Progenitor cell of endocrine pancreas (in vitro differentiated cells): Measurements from ENCODE around the gene DARS1. TPM values are rescaled to one million over a fixed set of nuclear protein-coding genes. Genes with fewer than 3 reads are reported as not detected.

Source experiments
- DNase-seq: peaks from one replicate; pipeline ENCODE4 v3.0.0; 2021; ENCODE audit warnings: low spot score; ENCODE audit not compliant: unreplicated experiment
- H3K27ac Mint-ChIP-seq: 2 replicates; pipeline ENCODE4 v1.8.0; 2021; ENCODE audit warnings: mild to moderate bottlenecking, moderate library complexity, mixed read lengths
- H3K27me3 Mint-ChIP-seq: 2 replicates; pipeline ENCODE4 v1.8.0; 2021; ENCODE audit warnings: mixed read lengths
- H3K36me3 Mint-ChIP-seq: 2 replicates; pipeline ENCODE4 v1.8.0; 2022; ENCODE audit warnings: mixed read lengths; ENCODE audit not compliant: insufficient read depth
- H3K4me1 Mint-ChIP-seq: 2 replicates; pipeline ENCODE4 v1.8.0; 2021; ENCODE audit warnings: low read depth, mixed read lengths
- H3K4me3 Mint-ChIP-seq: 2 replicates; pipeline ENCODE4 v1.8.0; 2021; ENCODE audit warnings: low read depth, mild to moderate bottlenecking, moderate library complexity, mixed read lengths
- H3K9me3 Mint-ChIP-seq: 2 replicates; pipeline ENCODE4 v1.8.0; 2021; ENCODE audit warnings: low read depth, mixed read lengths
- CTCF ChIP-seq: fragments of 200-600 bp; sonication (generic); IDR thresholded peaks from one replicate; pipeline ENCODE4 v1.5.0; 2021; ENCODE audit warnings: antibody characterized with exemption, mild to moderate bottlenecking; ENCODE audit not compliant: unreplicated experiment
- total RNA-seq: library from RNA; stranded (reverse); gene quantifications from 2 replicates; pipeline ENCODE4 v1.2.1, GENCODE V29; 2021

The DARS1 gene
- total RNA-seq, 1 donor from 2014 or later, result 69.7 TPM

DNA sequence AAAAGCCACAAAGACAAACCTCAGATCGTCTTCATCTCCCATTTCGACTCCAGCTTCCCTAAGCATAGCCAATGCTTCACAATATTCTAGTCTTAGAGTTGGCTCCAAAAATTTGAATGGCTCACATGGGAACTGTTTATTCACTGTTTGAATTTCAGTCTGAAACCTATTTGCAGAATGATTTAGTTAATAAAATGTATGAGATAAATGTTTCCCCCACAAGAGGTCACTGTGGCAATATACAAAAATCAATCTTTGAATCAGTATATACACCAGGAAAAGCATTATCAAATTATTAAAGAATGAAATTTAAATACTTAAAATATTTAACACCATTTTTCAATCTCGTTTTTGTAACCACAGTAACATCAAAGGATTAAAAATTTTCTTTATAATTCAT is 69.2 kb downstream of the DARS1 start:
- Mint-ChIP-seq H3K27me3 (no peaks in the 10 kb centered on the region), H3K9me3 (no peaks in the 10 kb centered on the region), H3K36me3 (peaks cover 5% of the 10 kb centered on the region), H3K27ac (no peak overlapping the region), H3K4me3 (no peak overlapping the region), H3K4me1 (no peaks in the 10 kb centered on the region)
- TF ChIP-seq CTCF, result peak; percentile 64
- DNase-seq, result no peak

- no peak for DNase-seq
- no peak overlapping the region for H3K27ac Mint-ChIP-seq
- no peaks in the 10 kb centered on the region for H3K4me1 Mint-ChIP-seq
- no peaks in the 10 kb centered on the region for H3K27me3 Mint-ChIP-seq
- TF ChIP-seq CTCF, result no peak
- no peaks in the 10 kb centered on the region for H3K9me3 Mint-ChIP-seq
- H3K36me3 Mint-ChIP-seq, result peaks cover 9% of the 10 kb centered on the region
- H3K4me3 Mint-ChIP-seq, result no peak overlapping the region
These were observed 70.9 kb downstream of the DARS1 start for GRCh38 chr2:135914485-135914884.

DNA sequence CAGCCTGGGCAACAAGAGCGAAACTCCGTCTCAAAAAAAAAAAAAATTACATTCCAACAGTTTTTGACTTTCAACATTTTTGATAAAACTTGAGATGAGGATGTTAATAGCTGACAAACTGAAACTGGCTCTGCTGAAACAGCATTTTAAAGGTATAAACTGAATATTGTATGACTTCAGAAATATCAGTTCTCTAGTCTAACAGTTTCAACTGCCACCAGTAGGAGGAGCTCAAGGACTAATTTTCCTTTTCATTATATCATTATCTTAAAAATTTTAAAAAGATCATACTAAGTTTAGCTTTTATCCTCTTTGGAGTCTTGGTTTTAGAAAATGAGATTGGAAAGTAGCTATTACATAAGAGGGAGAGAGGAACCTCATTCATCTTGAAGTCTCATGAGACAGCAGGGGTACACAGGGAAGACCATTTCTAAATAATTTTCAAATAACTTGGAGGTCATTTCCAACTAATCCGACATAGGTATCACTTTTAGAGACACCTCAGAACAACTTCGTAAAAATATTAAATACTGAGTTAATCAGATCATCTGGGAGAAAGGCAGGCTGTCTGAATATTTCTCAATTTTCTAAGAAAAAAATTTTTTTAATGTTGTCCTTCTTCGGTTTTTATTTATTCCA is 71.6 kb downstream of the DARS1 start:
- Mint-ChIP-seq H3K27ac (no peak overlapping the region), H3K4me1 (no peaks in the 10 kb centered on the region), H3K9me3 (no peaks in the 10 kb centered on the region), H3K36me3 (peaks cover 12% of the 10 kb centered on the region), H3K27me3 (no peaks in the 10 kb centered on the region), H3K4me3 (no peak overlapping the region)
- TF ChIP-seq CTCF, result peak; percentile 88
- no peak for DNase-seq

DNA sequence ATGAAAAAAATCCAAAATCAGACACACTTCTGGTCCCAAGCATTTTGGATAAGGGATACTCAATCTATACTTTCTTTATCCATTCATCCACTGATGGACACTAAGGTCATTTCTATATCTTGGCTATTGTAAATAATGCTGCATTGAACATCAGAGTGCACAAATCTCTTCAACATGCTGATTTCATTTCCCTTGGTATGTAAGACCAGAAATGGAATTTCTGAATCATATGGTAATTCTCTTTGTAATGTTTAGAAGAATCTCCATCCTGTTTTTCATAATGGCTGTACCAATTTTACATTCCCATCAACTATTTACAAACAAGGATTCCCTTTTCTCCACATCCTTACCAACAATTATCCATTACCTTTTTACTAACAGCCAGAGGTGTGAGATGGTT is 75.5 kb downstream of the DARS1 start:
- H3K4me3 Mint-ChIP-seq, result no peak overlapping the region
- no peaks in the 10 kb centered on the region for H3K27me3 Mint-ChIP-seq
- H3K9me3 Mint-ChIP-seq, result no peaks in the 10 kb centered on the region
- no peaks in the 10 kb centered on the region for H3K4me1 Mint-ChIP-seq
- H3K27ac Mint-ChIP-seq, result no peak overlapping the region
- peaks cover 22% of the 10 kb centered on the region for H3K36me3 Mint-ChIP-seq
- TF ChIP-seq CTCF, result no peak
- no peak for DNase-seq

DNA sequence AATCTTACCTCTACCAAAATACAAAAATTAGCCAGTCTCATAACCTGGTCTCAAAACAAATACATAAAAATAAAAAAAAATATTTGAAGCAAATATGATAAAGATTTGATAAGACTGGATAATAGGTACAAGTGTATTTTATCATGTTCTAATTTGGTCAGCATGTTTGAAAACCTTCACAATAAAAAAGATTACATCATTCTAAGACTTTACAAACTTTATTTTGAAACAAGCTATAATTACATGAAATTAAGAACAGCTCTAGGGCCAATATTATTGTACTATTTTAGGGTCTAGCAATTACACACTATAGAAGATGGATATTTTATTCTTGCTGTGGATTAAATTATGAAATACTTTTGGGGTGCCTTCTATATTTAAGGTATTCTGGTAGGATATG is 79.7 kb downstream of the DARS1 start:
- no peaks in the 10 kb centered on the region for H3K27me3 Mint-ChIP-seq
- H3K9me3 Mint-ChIP-seq, result no peaks in the 10 kb centered on the region
- no peak overlapping the region for H3K4me3 Mint-ChIP-seq
- no peak overlapping the region for H3K27ac Mint-ChIP-seq
- H3K36me3 Mint-ChIP-seq, result peaks cover 25% of the 10 kb centered on the region
- no peaks in the 10 kb centered on the region for H3K4me1 Mint-ChIP-seq
- TF ChIP-seq CTCF, result no peak
- no peak for DNase-seq
